HL-60/S4 treated with retinoic acid at 250 ng/mL for 4 days and 3 days (cell line): Measurements from ENCODE around the gene NCLN.
"Not testable (repeated sequence)": the region's sequence is repeated elsewhere in the genome, so short reads cannot be mapped to it uniquely, and the experiment has no call there.

Source experiments
- in situ Hi-C: fragments of 300-500 bp; cut with MboI; formaldehyde crosslinking; loops from 2 replicates; pipeline ENCODE4 v1.7.0; 2022; ENCODE audit warnings: low sequenced_read_pairs

NCLN gene

DNA sequence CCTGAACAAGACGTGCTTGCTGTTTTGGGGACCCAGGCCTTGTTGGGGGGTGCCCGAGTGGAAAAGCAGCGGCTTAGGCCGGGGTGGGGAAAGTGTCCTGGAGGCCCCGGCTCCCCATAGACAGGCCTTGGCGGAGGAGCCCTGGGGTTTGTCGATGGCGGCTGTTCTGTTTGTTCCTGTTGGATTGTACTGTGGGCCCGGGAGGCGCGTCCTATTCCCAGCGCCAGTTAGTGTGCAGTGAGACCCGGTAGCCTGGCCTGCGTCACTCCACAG is 11.1 kb downstream of the NCLN start:
- in situ Hi-C loops = no loop called here

DNA sequence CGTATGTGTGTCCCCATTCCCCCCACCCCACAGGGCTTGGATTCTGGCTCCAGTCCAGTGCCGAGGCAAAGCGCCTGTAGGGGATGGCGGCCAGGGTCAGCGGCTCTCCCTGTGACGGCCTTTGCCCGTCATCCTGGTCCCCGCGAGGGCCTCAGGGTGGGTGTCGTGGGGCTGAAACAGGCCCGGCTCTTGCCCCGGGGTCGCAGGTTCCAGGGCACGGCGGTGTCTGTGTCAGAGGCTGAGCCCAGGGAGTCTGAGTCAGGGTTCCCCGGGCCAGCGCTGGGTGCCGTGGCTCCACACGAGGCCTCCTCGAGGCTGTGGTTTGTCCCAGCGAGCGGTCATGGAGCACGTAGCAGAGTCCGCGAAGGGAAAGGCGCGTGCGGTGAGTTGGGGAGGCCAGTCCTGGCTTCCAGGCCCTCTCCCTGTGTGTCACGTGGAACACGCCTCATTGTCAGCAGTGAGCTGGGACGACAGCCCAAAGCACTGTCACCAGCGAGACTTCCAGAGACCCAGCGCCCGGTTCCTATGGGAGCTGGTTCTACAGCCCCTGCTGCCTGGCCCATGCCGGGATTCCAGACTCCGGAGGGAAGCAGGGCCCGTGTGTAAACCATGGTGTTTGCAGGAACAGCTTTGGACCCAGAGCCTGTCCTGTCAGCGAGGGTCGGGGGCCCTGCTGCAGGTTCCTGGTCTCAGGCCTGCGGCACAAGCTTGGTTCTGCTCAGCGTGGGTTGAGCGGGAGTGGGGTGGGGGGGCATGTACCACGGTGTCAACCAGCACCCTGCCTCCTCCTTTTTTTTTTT is 13.4 kb downstream of the NCLN start:
- in situ Hi-C loops = no loop called here

- in situ Hi-C loops = no loop called here
Observed at GRCh38 chr19:3201072-3201700, 15.5 kb downstream of the NCLN start.

GRCh38 chr19:3201911-3202310 is 16.2 kb downstream of the NCLN start:
- in situ Hi-C loops = no loop called here

DNA sequence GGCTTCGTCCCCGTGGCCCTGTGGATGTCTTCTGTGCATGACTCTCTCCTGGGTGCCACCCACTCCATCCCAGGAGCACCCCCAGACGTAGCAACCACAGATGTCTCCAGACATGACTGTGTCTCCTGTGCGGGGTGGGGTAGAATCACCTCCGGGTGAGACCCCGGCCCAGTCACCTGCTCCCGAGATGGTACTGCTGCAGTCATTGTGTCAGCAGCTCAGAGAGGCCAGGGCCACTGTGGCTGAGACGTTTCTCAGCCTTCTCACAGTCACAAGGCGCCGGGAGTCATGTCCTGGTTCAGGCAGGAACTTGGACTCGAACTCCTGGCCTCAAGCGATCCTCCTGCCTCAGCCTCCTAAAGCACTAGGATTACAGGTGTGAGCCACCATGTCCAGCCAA is 16.6 kb downstream of the NCLN start:
- in situ Hi-C loops = no loop called here

- in situ Hi-C loops = not testable (repeated sequence)
Observed at GRCh38 chr19:3202895-3203294, 17.2 kb downstream of the NCLN start.

- in situ Hi-C loops = no loop called here
Observed at GRCh38 chr19:3203805-3204645, 18.3 kb downstream of the NCLN start.

DNA sequence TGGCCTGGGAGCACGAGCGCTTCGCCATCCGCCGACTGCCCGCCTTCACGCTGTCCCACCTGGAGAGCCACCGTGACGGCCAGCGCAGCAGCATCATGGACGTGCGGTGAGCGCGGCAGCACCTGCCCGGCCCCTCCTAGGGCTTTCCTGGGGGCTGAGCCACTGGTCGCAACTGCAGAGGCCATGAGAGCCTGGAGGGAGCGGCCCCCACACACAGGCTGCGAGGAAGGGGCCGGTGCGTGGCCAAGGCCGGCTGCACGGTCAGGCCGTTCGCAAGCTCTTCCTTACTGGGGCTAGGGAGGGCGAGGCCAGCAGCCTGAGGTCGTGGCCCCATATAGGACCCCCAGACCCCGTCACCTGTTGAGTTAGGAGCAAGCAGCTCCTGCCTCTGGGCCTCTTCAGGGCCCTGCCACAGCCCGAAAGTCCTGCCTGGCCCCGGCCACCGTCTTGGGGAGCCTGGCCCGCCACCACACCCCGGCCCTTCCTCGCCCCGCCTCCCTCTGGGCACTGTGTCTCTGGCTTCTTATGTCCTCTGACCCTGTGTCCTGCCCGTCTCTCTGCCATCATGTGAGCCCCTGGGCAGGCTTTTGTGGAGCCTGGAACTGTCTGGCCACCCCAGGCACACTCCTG is 19.0 kb downstream of the NCLN start:
- in situ Hi-C loops = no loop called here

- in situ Hi-C loops = no loop called here
Observed at GRCh38 chr19:3206216-3206953, 20.7 kb downstream of the NCLN start.

GRCh38 chr19:3207461-3208242 is 21.9 kb downstream of the NCLN start:
- in situ Hi-C loops = no loop called here

- in situ Hi-C loops = no loop called here
Observed at GRCh38 chr19:3208317-3209207, 22.8 kb downstream of the NCLN start.

GRCh38 chr19:3210347-3211017 is 24.8 kb downstream of the NCLN start:
- in situ Hi-C loops = no loop called here

DNA sequence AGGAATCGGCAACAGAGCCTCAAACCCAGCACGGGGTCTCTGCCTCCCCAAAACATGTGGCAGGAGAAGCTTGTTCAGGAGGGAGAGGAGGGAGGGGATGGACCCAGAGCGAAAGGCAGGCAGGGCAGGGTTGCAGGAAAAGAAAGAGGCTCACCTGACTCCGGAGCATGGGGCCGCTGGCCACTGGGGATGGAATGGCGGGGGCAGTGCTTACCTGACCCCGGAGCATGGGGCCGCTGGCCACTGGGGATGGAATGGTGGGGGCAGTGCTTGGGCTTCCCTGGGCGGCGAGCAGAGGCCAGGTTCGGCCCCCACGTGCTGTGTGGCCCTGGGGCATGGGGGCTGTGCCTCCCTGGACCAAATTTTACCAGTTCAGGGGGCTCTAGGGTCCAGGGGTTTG is 25.5 kb downstream of the NCLN start:
- in situ Hi-C loops = no loop called here

- in situ Hi-C loops = no loop called here
Observed at GRCh38 chr19:3213159-3213558, 27.4 kb downstream of the NCLN start.

- in situ Hi-C loops = no loop called here
Observed at GRCh38 chr19:3216874-3217273, 31.1 kb downstream of the NCLN start.

DNA sequence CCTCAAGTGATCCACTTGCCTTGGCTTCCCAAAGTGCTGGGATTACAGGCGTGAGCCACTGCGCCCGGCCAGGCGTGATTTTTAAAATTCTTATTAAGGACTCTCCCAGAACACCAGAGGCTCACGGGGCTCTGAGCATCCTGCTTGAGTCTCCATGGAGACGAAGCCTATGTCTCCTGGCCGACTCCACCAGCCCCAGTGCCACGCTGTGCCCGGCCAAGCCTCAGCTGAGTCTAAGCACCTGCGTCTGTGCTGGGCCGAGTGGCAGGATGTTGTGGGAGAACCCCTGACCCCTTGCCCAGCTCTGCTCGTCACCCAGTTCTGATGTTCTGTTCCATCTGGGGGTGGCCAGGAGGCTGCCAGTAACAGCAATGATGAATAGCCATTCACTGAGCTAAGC is 34.8 kb downstream of the NCLN start:
- in situ Hi-C loops = no loop called here

GRCh38 chr19:3221576-3221975 is 35.8 kb downstream of the NCLN start:
- in situ Hi-C loops = not testable (repeated sequence)

DNA sequence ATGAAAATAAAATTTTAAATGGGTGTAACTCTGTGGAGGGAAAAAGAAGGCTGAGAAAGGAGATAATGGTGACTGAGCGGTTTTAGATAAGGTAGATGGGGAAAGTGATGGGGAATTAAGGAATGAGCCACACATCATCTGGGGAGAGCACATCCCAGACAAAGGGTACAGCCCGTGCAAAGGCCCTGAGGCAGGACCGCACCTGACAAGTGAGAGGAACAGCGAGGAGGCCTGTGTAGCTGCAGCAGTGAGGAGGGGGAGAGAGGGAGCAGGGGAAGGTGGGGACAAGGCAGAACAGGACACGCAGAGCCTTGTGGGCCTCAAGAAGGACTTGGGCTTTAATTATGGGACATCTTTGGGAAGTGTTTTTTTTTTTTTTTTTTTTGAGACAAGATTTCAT is 37.0 kb downstream of the NCLN start:
- in situ Hi-C loops = no loop called here
